HT1080 (cell line): ENCODE measurements around the gene BCL6B. TPM values are rescaled to one million over a fixed set of nuclear protein-coding genes. Genes with fewer than 3 reads are reported as not detected.

ENCODE experiments used
- DNase-seq: peaks from one replicate; pipeline ENCODE4 v3.0.0-alpha.2; 2015; ENCODE audit warnings: low read depth
- total RNA-seq: library from RNA; depleted of rRNA; stranded (reverse); fragments of >200 nt; shearing (Covaris generic); gene quantifications from 2 replicates; pipeline ENCODE4 v1.2.3, GENCODE V29; 2014

Gene BCL6B
- total RNA-seq, 1 experiment from 2014 or later: not detected

DNA sequence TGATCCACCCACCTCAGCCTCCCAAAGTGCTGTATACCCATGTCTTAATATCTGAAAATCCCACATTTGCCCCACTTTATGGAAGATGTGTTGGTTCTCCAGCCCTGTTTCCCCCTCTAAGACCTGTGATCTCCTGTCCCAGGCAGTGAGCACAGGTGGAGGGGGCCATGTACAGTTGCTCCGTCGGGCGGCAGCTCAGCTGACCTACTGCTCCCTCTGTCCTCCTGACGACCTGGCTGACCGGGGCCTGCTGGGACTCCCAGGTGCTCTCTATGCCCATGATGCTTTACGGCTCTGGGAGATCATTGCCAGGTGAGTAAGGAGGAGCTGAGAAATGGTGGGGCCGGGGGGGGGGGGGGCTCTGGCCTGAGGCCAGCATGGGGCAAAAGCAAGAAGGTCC, 17.1 kb upstream of the BCL6B start:
- no peak for DNase-seq

- DNase-seq: no peak
Measured at GRCh38 chr17:7007143-7007542, 15.7 kb upstream of the BCL6B start.

GRCh38 chr17:7010523-7010922, 12.3 kb upstream of the BCL6B start:
- no peak for DNase-seq

GRCh38 chr17:7011415-7011814, 11.4 kb upstream of the BCL6B start:
- DNase-seq: no peak

GRCh38 chr17:7011942-7012254, 11.0 kb upstream of the BCL6B start:
- no peak for DNase-seq

- peak; percentile 96 for DNase-seq
Measured at GRCh38 chr17:7014261-7014994, 8.4 kb upstream of the BCL6B start.

DNA sequence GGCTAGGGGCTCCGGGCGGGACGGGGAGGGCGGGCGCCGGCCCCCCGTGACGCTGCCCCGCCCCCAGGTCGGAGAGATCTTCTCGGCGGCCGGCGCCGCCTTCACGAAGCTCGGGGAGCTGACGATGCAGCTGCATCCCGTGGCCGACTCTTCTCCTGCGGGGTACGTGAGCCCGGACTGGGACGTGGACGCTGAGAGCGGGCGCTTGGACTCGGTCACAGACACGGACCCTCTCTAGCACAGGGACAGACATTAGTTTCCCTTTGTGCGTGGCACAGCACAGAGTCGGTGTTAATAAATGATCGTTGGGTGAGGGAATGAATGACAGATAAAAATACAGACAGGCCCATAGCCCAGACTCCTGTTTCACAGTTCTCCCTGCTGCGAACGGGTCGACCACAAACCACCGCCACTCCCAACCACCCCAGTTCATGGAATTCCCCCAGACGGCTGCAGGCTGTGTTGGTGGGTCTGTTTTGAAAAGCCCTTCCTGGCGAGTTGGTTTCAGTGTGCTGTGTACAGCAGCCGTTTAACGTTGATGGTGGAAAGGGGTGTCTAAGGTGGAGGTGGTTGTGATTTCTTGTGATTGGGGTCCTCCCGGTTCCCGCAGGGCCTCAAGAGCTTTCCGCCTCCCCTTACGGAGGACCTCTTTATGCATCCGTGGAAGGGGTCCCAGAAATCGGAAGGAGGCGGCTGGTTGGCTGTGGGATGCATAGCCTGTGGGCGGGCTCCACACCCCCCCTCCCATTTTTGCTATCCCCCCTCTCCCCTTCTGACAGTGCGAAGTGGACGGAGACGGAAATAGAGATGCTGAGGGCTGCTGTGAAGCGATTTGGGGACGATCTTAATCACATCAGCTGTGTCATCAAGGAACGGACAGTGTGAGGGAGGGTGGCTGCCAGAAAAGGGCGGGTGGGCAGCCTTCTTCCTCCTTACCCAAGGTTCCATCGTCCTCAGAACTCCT, 7.6 kb upstream of the BCL6B start:
- DNase-seq: peak; percentile 52

GRCh38 chr17:7016418-7016817, 6.4 kb upstream of the BCL6B start:
- DNase-seq: no peak

- DNase-seq: no peak
Measured at GRCh38 chr17:7016886-7017826, 5.7 kb upstream of the BCL6B start.

DNA sequence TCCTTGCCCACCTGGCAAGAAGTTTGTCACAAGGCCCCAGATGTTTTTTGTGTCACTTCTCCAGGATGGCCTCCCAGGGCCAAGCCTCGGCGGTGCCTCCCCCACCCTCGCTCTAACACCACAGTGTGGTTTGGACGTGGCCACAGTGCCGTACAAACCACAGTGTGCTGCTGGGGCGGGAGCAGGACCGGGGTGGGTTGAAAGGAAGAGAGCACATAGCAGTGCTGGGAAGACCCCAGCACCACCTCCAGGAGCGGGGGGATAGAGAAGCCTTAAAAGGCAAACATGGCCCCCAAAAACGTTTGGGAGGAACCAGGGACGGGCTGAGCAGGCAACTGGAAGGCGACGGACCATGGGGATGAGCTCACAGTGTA, 5.0 kb upstream of the BCL6B start:
- DNase-seq: no peak

GRCh38 chr17:7018331-7018964, 4.4 kb upstream of the BCL6B start:
- no peak for DNase-seq

DNA sequence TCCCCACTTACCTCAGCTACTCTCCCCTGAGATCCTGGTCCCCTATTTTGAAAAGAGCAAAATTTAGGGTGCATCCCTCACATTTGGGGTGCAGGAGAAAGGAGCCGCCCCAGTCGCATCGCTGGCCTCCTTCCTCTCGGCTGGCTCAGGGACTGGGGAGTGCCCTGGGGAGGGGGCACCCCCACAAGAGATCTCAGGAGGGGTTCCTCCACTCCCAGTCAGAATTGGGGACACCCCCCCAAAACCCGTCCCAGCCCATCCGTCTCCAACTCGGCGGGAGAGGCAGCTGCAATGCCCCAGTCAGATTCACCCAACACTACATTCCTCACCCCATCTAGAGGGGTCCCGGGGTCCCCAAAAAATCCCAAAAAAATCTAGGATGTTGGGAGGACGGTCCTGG, 3.5 kb upstream of the BCL6B start:
- no peak for DNase-seq

GRCh38 chr17:7019839-7020519, 2.9 kb upstream of the BCL6B start:
- peak; percentile 19 for DNase-seq

GRCh38 chr17:7020894-7021664, 1.8 kb upstream of the BCL6B start:
- DNase-seq: no peak

DNA sequence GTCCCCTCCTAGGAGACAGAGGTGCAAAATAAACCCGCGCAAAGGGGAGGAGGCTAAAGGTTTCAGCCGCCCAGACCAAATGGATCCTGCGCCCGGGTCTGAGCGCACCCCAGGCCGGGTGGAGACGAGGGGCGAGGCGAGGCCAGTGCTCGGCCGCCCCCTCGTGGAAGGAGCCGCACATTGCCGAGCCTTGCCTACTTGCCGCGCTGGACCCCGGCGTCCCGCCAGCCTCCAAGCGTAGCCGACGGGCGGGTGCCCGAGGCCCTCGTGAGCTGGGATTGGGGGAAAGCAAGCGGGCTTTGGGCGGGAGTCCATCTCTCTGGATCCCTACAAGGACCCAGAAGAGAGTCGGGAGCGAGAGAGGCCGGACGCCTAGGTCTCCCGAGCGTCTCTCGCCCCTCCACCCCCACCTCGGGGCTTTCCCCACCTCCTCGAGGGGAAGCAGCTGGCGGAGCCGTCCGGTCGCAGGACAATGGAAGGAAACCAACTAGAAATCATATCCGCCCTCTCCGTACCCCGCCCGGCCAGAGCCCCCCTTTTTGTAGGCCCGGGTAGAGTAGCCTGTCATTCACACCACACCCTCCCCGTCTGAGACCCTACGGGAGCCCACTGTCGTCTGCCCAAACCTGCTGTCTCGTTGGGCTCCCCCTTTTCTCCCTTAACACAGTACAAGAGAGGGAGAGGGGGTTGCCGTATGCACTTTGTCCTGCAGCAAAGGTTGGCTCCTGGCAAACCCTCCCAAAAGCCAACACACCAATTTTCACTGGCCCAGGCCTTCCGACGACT, 664 bp upstream of the BCL6B start:
- peak; percentile 54 for DNase-seq

DNA sequence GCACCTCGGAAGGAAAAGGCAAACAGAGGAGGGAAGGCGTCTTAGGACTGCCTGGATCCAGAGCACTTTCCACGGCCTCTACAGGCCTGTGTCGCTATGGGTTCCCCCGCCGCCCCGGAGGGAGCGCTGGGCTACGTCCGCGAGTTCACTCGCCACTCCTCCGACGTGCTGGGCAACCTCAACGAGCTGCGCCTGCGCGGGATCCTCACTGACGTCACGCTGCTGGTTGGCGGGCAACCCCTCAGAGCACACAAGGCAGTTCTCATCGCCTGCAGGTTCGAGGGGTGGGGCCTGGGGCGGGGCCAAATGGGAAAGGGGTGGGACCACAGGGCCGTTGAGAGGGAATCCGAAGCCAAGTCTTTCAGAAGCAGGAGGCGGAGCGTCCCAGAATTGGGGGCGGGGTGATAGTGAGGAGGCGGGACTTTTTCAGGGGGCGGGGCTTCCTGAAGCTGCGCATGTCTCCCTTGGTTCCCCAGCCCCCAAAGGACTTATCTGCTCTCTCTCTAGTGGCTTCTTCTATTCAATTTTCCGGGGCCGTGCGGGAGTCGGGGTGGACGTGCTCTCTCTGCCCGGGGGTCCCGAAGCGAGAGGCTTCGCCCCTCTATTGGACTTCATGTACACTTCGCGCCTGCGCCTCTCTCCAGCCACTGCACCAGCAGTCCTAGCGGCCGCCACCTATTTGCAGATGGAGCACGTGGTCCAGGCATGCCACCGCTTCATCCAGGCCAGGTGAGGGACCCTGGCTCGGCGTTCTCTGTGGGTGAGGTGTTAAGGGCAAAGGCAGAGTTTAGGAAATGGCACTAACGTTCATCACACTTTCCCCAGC, 939 bp downstream of the BCL6B start:
- DNase-seq: no peak

GRCh38 chr17:7024402-7024785, 1.5 kb downstream of the BCL6B start:
- DNase-seq: no peak

GRCh38 chr17:7025245-7025644, 2.4 kb downstream of the BCL6B start:
- DNase-seq: no peak
